Stimulated activated CD8-positive, alpha-beta memory T cell treated with anti-CD3 and anti-CD28 coated beads, Interleukin-7, amount 100 ng/mL, for 48 hours (primary cell): ENCODE measurements around the gene MMS19.
"Not testable (repeated sequence)": the region's sequence is repeated elsewhere in the genome, so short reads cannot be mapped to it uniquely, and the experiment has no call there.

Source experiments
- DNase-seq, 2 donors: peaks; one replicate each; pipeline ENCODE4 v3.0.0-alpha.2; 2020; ENCODE audit warnings: low read depth in 1 of 2; ENCODE audit errors: extremely low read depth in 1 of 2

MMS19 gene

DNA sequence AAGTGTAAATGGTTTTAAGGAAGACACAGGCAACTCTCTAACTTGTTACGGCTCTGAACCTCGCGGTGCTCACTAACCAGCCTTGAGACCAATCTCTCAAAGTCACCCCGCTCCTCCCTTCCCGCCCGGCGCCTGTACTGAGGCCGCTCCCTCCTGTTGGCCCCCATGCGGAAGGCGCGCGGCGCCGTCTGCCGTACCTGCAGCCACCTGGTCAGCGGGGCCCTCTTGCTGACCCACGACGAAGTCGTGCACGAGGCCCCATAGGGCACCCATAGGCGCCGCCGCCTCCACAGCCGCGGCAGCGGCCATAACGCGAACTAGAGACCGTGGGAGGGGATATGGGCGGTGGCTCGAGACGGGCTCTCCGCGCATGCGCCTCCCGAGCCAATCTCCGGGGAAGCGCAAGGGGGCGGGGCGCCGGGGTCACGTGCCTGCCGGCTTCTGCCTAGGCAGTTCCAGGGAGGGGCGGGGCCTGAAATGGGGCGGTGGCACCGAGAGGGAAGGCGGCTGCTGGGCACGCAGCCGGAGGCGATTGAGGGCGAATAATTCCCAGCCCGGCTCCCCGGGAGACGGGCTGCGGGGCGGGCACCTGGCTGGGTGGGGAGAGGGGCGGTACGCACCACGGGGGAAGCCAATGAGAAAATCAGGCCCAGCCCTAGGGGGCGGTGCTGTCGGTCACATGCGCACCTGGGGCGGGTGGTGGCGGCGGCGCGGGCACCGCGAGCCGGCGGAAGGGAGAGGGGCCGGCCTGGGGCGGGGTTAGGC, at the start of gene MMS19:
Gene MMS19 (minus strand): TSS at position 347 of the 765 bp plus-strand sequence. CDS start 38 bp downstream, at position 309.
- peak; percentile 98 for DNase-seq

DNA sequence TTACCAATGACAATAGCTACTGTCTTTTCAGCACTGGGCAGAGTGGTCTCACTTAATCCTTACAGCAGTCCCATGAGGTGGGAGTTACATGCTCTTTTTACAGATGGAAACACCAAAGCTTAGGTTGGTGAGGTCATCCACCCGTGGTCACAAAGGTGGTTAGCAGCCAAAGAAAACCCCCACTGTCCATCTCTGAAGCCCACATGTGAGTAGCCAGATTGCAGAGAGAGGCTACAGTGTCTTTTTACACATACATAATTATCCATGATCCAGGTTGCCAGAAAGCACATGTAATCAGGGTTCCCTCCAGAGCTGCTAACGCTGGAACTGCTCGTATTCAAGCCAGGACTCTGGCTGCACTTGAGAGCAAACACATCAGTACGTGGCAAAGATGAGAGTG, 49.7 kb upstream of the MMS19 start:
- no peak for DNase-seq

- DNase-seq = no peak
Measured at GRCh38 chr10:97547271-97547600, 49.0 kb upstream of the MMS19 start.

DNA sequence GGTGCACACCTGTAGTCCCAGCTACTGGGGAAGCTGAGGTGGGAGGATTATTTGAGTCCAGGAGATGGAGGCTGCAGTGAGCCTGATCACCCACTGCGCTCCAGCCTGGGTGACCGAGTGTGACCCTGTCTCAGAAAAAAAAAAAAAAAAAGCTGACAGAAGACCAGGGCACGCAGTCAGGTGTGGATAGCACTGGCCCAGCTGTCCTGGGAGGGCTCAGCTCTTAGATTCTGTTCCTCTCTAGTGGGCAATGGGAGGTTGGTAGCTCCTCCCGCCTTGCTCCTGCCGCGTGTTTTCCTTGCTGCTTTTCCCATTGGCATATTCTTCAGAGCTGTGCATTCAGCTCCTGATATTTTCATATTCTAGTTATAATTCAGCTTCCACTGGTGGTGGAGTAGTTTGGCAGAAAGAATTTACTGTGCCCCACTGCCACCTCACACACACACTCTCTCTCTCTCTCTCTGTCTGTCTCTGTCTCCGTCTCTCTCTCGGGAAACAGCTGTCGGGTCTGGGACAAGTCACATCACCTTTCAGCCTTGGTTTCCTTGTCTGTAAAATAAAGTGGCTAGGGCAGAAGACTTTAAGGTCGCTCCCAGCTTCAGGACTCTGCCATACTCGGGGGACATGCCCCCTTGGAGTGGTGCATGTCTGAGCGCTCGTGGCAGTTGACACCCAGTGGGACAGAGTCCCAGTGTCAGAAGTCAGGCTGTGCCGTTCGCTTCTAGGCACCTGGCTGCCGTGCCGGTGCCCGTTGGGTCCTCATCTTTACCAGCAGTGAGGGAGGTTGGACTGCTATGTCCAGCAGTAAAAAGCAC, 48.4 kb upstream of the MMS19 start:
- DNase-seq = no peak

DNA sequence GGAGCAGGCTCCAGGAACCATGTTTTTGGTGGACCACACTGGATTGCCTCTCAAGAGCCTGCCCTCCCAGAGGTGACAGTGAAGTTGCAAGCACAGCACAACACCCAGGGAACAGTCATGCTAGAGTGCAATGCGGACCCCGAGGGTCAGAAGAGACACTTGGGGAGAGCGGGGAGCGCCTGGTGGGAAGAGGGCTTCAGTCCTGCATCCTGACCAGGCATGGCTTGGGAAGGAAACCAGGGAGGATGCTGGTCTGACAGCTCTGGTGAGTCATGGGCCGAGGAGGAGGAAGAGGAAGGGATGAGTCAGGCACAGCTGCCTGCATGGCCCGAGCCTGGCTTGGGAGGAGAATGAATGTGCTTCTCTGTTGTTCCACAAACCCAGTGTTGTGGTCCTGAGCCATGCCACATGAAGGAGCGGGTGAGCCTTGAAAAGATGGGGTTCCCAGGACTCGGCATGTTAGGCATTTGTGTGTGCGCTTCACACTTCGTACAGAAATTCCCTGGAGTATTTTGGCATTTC, 44.9 kb upstream of the MMS19 start:
- peak; percentile 35 to 61 for DNase-seq

GRCh38 chr10:97542169-97543024, 44.2 kb upstream of the MMS19 start:
- DNase-seq = peak in 1 of 2 donors; percentile 39

DNA sequence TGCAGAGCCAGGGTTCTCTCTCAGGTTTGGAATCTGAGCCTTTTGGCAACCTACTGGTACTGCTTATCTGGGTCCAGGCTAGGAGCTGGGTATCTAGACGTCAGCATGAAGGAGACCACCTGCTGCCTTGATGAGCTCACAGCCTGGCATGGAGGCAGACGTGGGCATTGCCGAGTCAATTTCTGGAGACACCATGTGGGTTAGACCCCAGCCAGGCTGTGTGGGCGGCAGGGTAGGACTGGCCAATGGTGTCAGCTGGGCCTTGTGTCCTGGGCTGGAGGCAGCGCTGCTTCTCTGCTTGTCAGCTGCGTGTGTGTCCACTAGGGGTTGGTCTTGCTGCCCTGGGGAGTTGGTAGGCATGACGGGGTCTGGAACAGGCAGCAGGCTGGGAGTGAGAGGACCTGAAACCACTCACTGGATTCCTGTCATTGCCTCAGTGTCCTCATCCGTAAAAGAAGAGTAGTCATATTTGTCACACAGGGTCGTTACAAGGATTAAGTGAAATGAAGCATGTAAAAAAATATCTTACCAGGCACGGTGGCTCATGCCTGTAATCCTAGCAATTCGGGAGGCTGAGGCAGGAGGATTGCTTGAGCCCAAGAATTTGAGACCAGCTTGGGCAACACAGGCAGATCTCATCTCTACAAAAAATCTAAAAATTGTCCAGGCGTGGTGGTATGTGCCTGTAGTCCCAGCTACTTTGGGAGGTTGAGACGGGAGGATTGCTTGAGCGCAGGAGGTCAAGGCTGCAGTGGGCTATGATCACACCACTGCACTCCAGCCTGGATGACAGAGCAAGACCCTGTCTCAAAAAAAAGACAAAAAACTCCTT, 42.7 kb upstream of the MMS19 start:
- DNase-seq = no peak

- DNase-seq = no peak
Measured at GRCh38 chr10:97539523-97540200, 41.4 kb upstream of the MMS19 start.

GRCh38 chr10:97538839-97539238, 40.6 kb upstream of the MMS19 start:
- no peak for DNase-seq

DNA sequence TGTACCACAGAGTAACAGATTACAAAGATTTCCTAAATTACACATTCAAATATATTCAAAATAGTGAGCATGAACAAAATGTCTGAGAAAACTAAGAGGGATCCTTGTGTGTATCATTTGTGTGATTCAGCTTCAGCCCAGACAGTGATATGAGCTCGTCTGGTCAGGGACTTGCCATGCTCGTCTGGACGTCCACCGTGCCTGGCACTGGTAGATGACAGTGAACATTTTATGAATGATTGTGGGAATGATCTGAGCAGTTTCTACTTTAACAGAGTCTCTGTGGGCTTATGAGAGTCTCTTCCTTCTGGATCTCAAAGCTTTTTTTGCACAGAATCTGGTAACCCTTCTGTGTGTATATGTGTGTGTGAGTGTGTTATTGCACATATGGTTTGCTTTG, 40.2 kb upstream of the MMS19 start:
- no peak for DNase-seq

GRCh38 chr10:97537186-97537869, 39.1 kb upstream of the MMS19 start:
- no peak for DNase-seq

DNA sequence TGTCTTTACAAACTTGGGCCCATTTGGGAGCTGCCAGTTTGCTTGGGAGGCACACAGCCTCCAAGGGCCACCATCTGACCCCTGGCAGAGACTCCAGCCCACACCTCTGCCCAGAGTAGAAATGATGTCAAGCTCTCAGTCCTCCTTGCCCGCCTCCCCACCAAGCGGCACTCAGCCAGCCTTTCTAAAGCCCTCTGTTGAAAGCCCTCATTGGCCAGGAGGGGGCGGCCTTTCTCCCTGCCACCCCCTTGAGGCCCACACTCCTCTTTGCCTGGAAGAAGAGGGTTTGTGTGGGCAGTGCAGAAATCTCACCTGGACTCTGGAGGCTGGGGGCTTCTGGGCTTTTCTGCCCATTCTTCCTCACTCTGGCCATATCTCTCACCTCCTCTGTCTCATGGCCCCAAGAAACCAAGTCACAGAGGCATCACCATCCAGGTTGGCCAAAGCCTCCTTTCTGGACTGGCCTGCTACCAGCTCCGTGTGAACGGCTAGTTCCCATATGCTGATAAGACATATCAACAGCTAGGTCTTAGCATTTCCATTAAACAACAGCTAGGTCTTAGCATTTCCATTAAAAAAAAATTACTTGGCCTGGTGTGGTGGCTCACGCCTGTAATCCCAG, 36.6 kb upstream of the MMS19 start:
- peak in 1 of 2 donors; percentile 14 for DNase-seq

GRCh38 chr10:97533888-97534287, 35.7 kb upstream of the MMS19 start:
- no peak for DNase-seq

GRCh38 chr10:97532935-97533671, 34.9 kb upstream of the MMS19 start:
- DNase-seq = no peak

- no peak for DNase-seq
Measured at GRCh38 chr10:97531401-97531986, 33.3 kb upstream of the MMS19 start.

DNA sequence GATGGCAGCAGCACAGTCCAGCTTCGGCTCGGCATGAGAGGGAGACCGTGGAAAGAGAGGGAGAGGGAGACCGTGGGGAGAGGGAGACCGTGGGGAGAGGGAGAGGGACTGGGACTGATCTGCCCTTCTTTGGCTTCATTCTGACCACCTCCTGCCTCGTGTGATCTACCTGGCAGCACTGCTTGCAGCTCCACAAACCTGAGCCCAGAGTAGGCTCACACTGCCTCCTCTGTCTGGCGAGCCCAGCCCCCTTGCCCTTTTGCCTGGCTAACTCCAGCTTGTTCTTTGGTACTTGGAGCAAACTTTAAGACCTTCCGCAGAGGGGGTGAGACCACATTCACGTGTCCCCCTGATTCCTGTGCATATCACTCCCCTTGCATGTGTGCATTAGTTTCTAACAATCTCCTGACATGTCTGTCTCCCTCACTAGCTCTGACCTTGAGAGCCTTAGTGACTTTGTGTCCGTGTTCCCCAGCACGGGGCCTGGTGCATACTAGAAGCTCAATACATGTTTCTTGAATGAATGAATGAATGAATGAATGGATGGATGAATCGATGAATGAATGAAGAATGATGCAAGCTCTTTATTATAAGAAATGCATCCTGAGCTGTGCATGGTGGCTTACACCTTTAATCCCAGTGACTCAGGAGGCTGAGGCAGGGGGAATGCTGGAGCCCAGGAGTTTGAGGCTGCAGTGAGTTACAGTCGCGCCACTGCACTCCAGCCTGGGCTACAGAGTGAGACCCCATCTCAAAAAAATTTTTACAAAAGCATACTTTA, 31.7 kb upstream of the MMS19 start:
- DNase-seq = no peak

DNA sequence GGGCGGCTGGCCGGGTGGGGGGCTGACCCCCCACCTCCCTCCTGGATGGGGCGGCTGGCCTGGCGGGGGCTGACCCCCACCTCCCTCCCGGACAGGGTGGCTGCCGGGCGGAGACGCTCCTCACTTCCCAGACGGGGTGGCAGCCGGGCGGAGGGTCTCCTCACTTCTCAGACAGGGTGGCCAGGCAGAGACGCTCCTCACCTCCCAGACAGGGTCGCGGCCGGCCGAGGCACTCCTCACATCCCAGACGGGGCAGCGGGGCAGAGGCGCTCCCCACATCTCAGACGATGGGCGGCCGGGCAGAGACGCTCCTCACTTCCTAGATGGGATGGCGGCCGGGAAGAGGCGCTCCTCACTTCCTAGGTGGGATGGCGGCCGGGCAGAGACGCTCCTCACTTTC, 30.7 kb upstream of the MMS19 start:
- not testable (repeated sequence) for DNase-seq
